GM19438 (cell line): ENCODE measurements around the gene MARCO.
"Not testable (repeated sequence)": the region's sequence is repeated elsewhere in the genome, so short reads cannot be mapped to it uniquely, and the experiment has no call there.

ENCODE experiments used
- ATAC-seq: cut with Tn5 transposase; IDR thresholded peaks from one replicate; pipeline ENCODE4 v1.9.1; 2021; ENCODE audit warnings: low read depth; ENCODE audit not compliant: unreplicated experiment

MARCO gene

GRCh38 chr2:119028327-119029174 lies 86.6 kb downstream of the MARCO start:
- no peak for ATAC-seq

DNA sequence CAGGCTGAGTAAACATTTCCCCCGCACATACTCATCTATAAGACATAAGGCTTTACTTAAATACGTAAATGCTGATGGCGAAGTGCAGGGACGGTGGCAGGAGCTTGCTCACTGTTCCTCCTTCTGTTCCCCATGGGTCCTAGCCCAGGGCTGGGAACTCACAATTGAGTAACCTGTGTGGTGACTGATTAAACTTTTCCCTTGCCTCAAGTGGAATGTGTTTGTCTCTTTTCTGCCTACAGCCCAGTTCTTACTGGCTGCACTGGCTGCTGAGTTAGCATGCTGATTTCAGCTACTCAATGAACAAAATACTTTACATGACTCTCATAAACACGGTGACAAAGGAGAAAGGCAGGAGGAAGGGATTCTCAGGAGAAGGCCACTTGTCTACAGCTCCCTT lies 87.3 kb downstream of the MARCO start:
- no peak for ATAC-seq

DNA sequence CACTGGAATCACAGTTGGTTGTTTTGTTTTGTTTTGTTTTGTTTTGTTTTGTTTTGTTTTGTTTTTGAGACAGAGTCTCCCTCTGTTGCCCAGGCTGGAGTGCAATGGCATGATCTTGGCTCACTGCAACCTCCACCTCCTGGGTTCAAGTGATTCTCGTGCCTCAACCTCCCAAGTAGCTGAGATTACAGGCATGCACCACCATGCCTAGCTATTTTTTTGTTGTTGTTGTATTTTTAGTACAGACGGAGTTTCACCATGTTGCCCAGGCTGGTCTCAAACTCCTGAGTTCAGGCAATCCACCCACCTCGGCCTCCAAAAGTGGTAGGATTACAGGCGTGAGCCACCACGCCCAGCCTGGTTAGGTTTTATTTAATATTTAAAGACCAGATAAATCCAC lies 95.9 kb downstream of the MARCO start:
- not testable (repeated sequence) for ATAC-seq

GRCh38 chr2:119040730-119041129 lies 98.7 kb downstream of the MARCO start:
- ATAC-seq = no peak
